ENCODE results near the gene CRLF3.
A peak's percentile ranks its signal among the peaks of the same experiment; 100 is the strongest.
"Not testable (repeated sequence)": the region's sequence is repeated elsewhere in the genome, so short reads cannot be mapped to it uniquely, and the experiment has no call there.

Gene CRLF3

GRCh38 chr17:30824356-30825145 lies at the start of gene CRLF3:
Gene CRLF3, minus strand, starts transcription at chr17:30824692. Its CDS starts 41 bp downstream, at chr17:30824651.
- DNase-seq (ENCODE audit: low spot score): peak; percentile 90

- no peak for DNase-seq (ENCODE audit: low spot score)
Measured at GRCh38 chr17:30869005-30869404, 44.5 kb upstream of the CRLF3 start.

DNA sequence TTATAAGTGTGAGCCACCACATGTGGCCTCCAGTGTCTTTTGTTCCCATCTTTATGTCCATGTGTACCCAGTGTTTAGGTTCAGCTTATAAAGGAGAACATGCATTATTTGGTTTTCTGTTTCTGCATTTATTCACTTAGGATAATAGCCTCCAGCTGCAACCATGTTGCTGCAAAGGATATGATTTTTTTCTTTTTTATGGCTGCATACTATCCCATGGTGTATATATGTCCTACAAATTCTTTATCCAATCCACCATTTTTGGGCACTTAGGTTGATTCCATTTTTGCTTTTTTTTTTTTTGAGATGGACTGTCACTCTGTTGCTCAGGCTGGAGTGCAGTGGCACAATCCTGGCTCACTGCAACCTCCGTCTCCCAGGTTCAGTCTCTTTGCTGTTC lies 40.1 kb upstream of the CRLF3 start:
- DNase-seq (ENCODE audit: low spot score): no peak

DNA sequence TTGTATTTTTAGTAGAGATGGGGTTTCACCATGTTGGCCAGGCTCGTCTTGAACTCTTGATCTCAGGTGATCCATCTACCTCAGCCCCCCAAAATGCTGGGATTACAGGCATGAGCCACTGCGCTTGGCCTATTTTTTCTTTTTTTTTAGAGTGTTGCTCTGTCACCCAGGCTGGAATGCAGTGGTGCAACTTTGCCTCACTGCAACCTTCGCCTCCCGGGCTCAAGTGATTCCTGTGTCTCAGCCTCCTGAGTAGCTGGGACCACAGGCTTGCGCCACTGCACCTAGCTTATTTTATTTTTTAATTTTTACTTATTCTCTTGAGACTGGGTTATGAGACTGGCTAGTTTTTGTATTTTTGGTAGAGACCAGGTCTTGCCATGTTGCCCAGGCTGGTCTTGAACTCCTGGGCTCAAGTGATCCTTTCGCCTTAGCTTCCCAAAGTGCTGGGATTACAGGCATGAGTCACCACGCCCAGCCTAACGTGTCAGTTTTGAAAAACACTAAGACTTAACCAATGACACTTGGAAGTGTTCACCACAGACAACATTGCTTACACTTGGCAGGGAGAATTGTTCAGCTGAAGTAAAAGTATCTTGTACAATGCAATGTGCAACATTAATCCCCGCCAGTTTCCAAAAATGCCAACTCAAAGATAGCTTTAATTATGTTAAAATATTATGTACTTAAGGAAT lies 34.2 kb upstream of the CRLF3 start:
- DNase-seq (ENCODE audit: low spot score): no peak

- no peak for DNase-seq (ENCODE audit: low spot score)
Measured at GRCh38 chr17:30854146-30854545, 29.7 kb upstream of the CRLF3 start.

- no peak for DNase-seq (ENCODE audit: low spot score)
Measured at GRCh38 chr17:30848021-30848420, 23.5 kb upstream of the CRLF3 start.

GRCh38 chr17:30840771-30841170 lies 16.3 kb upstream of the CRLF3 start:
- DNase-seq (ENCODE audit: low spot score): no peak

DNA sequence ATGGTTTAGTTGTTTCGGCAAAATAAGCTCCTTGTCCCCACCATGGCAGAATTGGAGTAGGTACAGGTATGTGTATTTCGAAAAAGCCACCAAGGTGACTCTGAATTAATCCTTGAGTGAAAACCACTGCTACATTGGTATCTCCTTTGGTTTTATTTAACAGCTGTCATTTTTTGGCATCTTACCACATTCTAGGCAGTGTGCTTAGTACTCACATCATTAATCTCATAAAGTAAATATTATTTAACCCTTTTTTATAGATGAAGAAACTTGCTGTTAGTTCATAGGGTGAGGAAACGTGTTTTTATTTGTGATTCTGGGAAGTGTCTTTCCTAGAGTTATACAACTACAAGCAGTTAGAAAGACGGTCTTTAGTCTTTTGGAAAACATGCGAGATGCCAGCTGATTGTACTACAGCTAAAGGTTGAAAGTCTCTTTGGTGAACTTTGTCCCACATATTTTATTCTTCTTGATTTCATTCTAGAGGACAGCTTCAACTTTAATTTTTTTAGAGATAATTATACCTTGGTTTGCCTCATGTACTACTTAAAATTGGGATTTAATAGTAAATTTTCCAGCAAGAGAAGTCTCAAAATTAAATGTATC lies 13.8 kb upstream of the CRLF3 start:
- DNase-seq (ENCODE audit: low spot score): no peak

DNA sequence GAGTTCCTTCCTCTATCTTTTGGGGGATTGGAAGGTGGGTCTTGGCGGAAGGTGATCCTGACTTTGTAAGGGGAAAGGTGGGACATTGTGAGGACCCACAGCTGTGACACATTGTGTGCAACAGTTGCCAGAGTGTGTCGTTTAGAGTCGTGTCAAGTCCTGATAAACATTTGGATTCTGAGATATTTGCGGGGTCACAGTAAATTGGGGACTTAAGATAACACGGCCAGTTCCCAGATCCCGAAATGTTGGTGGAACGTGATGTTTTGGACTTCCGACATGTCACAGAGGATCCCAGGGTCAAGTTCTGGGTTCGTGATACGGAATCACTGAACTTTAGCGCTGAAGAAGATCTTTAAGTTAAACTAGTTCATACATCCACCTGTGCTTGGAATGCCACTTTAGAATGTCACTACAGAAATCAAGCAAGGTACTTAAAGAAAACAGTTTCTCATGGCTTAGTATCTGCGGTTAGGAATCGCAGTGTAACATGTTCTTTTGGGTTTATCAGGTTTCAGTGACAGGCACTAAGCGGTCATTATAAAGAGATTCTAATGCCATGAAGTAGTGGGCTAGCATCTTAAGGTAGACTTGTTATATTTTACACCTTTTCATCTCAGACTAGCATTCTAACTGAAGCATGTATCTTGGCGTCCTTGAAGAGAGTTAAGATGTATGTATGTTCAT lies 8.1 kb upstream of the CRLF3 start:
- no peak for DNase-seq (ENCODE audit: low spot score)

DNA sequence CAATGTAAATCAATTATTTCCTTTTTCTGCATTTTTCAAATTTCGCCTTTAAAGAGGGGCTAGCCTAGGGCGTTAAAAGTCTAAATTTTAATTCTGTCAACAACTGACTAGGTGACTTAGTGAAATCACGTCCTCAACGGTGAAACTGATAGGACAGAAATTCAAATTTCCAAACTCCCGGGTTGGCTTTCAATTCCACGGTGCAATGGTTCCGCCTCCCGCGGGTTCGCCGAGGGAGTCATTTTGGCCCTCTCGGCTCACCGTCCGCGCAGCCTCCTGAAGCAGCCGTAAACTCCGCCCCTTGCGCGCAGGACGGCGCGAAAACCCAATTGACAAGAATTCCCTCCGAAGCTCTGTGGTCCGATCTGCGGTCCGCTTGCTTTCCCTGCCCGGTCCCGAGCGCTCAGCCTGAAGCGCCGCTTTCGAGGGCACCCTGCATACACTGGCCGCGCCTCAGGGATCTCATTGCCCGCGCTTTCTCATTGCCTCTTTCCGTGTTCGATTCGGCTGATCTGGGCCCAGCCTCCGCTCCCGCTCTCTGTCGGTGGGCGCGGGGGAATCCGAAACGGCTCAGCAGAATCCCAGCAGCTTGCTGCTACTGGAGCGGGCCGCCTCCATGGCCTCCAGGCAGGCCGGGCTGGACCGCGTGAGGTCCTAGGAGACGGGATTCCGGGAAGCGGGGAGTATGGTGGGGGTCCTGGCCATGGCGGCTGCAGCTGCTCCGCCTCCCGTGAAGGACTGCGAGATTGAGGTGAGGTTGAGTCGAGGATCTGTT lies 7.4 kb upstream of the CRLF3 start, which contains the start of gene ATAD5:
Gene ATAD5 (plus strand): TSS at position 304 of the 775 bp plus-strand sequence. CDS start 382 bp downstream, at position 686.
- DNase-seq (ENCODE audit: low spot score): peak; percentile 90

DNA sequence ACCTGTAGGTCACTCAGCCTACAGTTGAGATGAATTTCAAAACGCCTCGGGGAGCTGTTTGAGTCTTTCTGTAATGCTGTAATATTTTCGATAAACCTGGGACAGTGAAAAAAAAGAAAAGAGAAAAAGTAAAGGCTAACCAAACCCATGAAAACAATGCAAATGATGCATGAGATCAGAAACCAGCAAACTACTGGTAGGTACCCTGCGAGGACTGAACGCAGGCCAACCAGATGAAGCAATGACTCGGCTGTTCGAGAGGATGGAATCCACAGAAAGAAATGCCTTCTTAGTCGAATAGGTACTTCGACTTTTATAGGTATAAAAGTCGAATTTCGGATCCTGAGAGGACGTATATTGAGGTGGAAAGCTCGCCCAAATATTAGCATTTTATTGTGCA lies 6.8 kb upstream of the CRLF3 start:
- DNase-seq (ENCODE audit: low spot score): no peak

- DNase-seq (ENCODE audit: low spot score): no peak
Measured at GRCh38 chr17:30829022-30829421, 4.5 kb upstream of the CRLF3 start.

GRCh38 chr17:30827082-30827481 lies 2.6 kb upstream of the CRLF3 start:
- no peak for DNase-seq (ENCODE audit: low spot score)

DNA sequence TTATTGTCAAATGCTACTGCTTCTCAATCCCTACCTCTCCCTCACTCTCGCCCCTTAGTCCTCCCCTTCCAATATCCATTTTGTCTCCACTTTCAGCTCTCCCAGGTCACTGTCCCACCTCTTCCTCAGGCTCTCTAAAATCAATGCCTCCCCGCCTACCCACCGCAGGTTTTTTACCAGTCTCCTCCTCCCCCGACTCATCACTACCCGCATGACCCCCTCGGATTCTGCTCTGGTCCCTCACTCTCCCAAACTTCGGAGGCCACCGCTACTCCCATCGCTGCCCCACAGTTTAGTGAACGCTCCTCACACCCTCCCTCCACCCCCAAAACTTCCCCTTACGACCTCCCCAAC lies 513 bp downstream of the CRLF3 start:
- DNase-seq (ENCODE audit: low spot score): no peak

GRCh38 chr17:30823421-30823820 lies 1.1 kb downstream of the CRLF3 start:
- DNase-seq (ENCODE audit: low spot score): no peak

DNA sequence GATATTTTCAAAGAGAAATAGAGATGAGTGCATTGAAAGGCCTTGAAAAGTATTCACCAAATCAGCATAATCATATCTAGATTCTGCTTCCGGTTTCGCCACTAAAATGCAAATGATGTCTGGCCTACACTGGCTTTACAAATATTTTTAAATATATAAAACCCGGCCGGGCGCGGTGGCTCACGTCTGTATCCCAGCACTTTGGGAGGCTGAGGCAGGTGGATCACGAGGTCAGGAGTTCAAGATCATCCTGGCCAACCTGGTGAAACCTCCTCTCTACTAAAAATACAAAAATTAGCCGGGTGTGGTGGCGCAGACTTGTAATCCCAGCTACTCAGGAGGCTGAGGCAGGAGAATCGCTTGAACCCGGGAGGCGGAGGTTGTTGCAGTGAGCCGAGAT lies 1.6 kb downstream of the CRLF3 start:
- peak; percentile 37 for DNase-seq (ENCODE audit: low spot score)

DNA sequence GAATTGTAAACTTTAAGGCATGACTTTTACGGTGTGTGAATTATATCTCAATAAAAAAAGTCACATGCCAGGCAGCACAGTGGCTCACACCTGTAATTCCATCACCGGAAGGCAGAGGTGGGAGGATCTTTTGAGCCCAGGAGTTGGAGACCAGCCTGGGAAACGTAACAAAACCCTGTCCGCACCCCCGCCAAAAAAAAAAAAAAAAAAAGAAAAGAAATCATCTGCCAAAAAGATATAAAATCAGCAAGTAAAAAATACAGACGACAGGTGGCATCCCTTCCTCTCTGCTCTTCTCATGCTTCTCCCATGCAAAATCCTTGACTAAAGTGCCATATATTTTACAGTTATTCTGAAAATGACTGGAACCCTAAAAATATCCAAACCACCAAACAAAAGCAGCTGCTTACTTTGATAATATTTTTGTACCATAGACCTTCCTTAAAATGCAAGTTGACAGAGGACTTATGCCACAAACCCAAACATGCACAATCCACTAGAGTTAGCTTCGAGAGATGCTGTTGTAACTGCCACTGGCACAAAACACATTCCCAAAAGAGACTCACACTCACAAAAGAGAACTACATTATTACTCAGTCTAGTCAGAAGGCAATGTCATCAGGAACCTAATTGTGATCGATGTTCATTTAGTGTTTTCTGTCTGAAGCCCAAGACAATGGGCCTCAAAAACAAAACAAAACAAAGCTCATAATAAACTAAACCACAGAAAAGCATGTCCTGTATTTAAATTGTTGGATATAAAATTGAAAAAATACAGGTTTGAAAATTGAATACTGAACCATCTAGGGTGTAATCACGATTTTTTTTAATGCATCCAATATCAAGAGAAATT lies 2.4 kb downstream of the CRLF3 start:
- no peak for DNase-seq (ENCODE audit: low spot score)

- DNase-seq (ENCODE audit: low spot score): no peak
Measured at GRCh38 chr17:30819971-30820705, 4.4 kb downstream of the CRLF3 start.

- DNase-seq (ENCODE audit: low spot score): no peak
Measured at GRCh38 chr17:30816165-30816564, 8.3 kb downstream of the CRLF3 start.

DNA sequence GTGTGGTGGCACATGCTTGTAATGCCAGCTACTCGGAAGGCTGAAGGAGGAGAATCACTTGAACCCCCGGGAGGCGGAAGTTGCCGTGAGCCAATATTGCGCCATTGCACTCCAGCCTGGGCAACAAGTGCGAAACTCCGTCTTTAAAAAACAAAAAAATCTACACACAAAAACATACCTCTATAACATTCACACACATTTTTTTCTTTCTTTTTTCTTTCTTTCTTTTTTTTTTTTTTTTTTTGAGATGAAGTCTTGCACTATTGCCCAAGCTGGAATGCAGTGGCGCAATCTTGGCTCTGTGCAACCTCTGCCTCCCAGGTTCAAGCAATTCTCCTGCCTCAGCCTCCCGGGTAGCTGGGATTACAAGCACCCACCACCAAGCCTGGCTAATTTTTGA lies 9.6 kb downstream of the CRLF3 start:
- not testable (repeated sequence) for DNase-seq (ENCODE audit: low spot score)

All from CD4-positive, alpha-beta T cell treated with Interleukin-2 at 100 ng/mL for 4 hours (primary cell).